GM23248 (cell line): Measurements from ENCODE around the gene CRY2. TPM values are rescaled to one million over a fixed set of nuclear protein-coding genes. Genes with fewer than 3 reads are reported as not detected.

Source experiments
- DNase-seq: peaks from one replicate; pipeline ENCODE4 v3.0.0-alpha.2; 2015
- H2AFZ ChIP-seq: fragments of 200-600 bp; sonication (generic); 2 replicates; pipeline ENCODE4 v1.6.1; 2016; ENCODE audit warnings: antibody characterized with exemption
- H3F3A ChIP-seq: fragments of 200-600 bp; sonication (generic); 2 replicates; pipeline ENCODE4 v1.6.1; 2016; ENCODE audit warnings: mild to moderate bottlenecking, antibody characterized with exemption, mixed run types; ENCODE audit not compliant: insufficient read depth
- H3K27ac ChIP-seq: fragments of 200-600 bp; sonication (generic); 2 replicates; pipeline ENCODE4 v1.5.1; 2016; ENCODE audit warnings: mild to moderate bottlenecking
- H3K27me3 ChIP-seq: fragments of 200-600 bp; sonication (generic); replicated peaks from 2 replicates; pipeline ENCODE4 v1.6.1; 2016; ENCODE audit warnings: mild to moderate bottlenecking; ENCODE audit not compliant: insufficient read depth
- H3K36me3 ChIP-seq: fragments of 200-600 bp; sonication (generic); 2 replicates; pipeline ENCODE4 v1.6.1; 2016; ENCODE audit warnings: low read depth, mild to moderate bottlenecking
- H3K4me1 ChIP-seq: fragments of 200-600 bp; sonication (generic); 2 replicates; pipeline ENCODE4 v1.6.1; 2016; ENCODE audit warnings: mild to moderate bottlenecking; ENCODE audit not compliant: insufficient read depth
- H3K4me2 ChIP-seq: fragments of 200-600 bp; sonication (generic); one replicate; pipeline ENCODE4 v1.6.1; 2016; ENCODE audit warnings: mild to moderate bottlenecking; ENCODE audit not compliant: unreplicated experiment
- H3K4me3 ChIP-seq: fragments of 200-600 bp; sonication (generic); 2 replicates; pipeline ENCODE4 v1.5.1; 2016; ENCODE audit warnings: mild to moderate bottlenecking
- H3K79me2 ChIP-seq: fragments of 200-600 bp; sonication (generic); 2 replicates; pipeline ENCODE4 v1.6.1; 2016; ENCODE audit warnings: mild to moderate bottlenecking; ENCODE audit not compliant: insufficient read depth
- H3K9ac ChIP-seq: fragments of 200-600 bp; sonication (generic); 2 replicates; pipeline ENCODE4 v1.6.1; 2016; ENCODE audit warnings: mild to moderate bottlenecking
- H3K9me2 ChIP-seq: fragments of 200-600 bp; sonication (generic); 2 replicates; pipeline ENCODE4 v1.6.1; 2016; ENCODE audit warnings: mixed run types, mild to moderate bottlenecking, moderate library complexity; ENCODE audit not compliant: insufficient read depth
- H3K9me3 ChIP-seq: fragments of 200-600 bp; sonication (generic); one replicate; pipeline ENCODE4 v1.6.1; 2017; ENCODE audit warnings: low read depth
- H4K20me1 ChIP-seq: fragments of 200-600 bp; sonication (generic); 2 replicates; pipeline ENCODE4 v1.6.0; 2016; ENCODE audit not compliant: insufficient read depth
- EZH2 ChIP-seq: fragments of 200-600 bp; sonication (generic); IDR thresholded peaks from 2 replicates; pipeline ENCODE4 v1.6.1; 2018; ENCODE audit warnings: antibody characterized with exemption, mild to moderate bottlenecking; ENCODE audit not compliant: insufficient read depth, poor library complexity, severe bottlenecking
- EZH2phosphoT487 ChIP-seq: fragments of 200-600 bp; sonication (generic); IDR thresholded peaks from 2 replicates; pipeline ENCODE4 v1.6.1; 2018; ENCODE audit warnings: antibody characterized with exemption, moderate library complexity, mild to moderate bottlenecking, low read depth; ENCODE audit not compliant: insufficient read depth
- WGBS, 2 experiments: methylation state at CpG; one replicate each; pipeline ENCODE4 v1.1.6; 2015 to 2017; ENCODE audit warnings: low lambda C conversion rate in 2 of 2, low coverage in 1 of 2; ENCODE audit errors: missing lambda C conversion rate in 2 of 2; 5-methylcytosine and 5-hydroxymethylcytosine counted together
- in situ Hi-C: fragments of 300-500 bp; cut with MboI; formaldehyde crosslinking; loops from 2 replicates; pipeline ENCODE4 v1.15.0; 2020
- polyA plus RNA-seq: library from polyadenylated mRNA; unstranded; fragments of >200 nt; fragmentation: Nextera tagmentation; extraction: Ambion mirVana; gene quantifications from 2 replicates; pipeline ENCODE4 v1.2.1, GENCODE V29; 2016
- total RNA-seq: library from RNA; depleted of rRNA; stranded (reverse); fragments of >200 nt; shearing (Covaris generic); gene quantifications from 2 replicates; pipeline ENCODE4 v1.2.3, GENCODE V29; 2014

CRY2 gene
- total and polyA plus RNA-seq, 2 experiments from 2014 or later = 7.6 to 10.3 TPM

DNA sequence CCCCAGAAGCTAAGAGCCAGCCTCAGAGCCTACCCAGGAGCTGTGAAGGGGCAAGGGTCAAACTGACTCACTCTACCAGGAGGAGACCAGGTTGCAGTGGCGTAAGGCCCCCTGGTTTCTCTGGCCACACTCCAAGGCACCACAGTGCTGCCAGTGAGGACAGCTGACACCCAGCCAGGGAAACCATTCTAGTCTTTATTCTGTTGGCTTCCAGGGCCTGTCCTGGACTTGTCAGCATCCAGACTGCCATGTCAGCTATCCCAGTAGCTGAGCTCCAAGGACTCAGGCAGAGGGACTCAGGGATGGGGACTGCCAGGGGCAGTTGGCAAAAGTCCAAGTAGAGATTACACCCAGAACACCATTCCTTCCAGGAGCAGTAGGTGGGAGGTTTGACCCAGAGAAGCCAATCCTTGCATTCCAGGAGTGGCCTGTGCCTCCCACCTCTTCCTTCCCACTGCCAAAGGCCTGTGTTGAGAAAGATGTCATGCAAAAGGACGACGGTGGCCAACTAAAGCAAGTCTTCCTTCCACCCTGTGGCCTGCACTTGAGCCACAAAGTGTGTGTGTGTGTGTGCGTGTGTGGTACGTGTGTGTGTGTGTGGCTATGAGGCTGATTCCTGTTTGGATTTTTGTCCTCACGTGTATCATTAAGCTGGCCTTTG, 34.6 kb downstream of the CRY2 start:
- Histone ChIP-seq H3F3A (peaks cover 9% of the 10 kb centered on the region; the same call in 1 of the 2 replicates), H3K4me2 (no peak overlapping the region), H3K79me2 (no peaks in the 10 kb centered on the region), H3K27ac (no peak overlapping the region), H3K9me3 (no peaks in the 10 kb centered on the region), H3K4me3 (no peak overlapping the region), H3K27me3 (no peaks in the 10 kb centered on the region), H3K9ac (no peak overlapping the region), H3K4me1 (peaks cover 10% of the 10 kb centered on the region; the same call in 1 of the 2 replicates), H2AFZ (no peak overlapping the region), H3K9me2 (no peaks in the 10 kb centered on the region), H4K20me1 (no peaks in the 10 kb centered on the region), H3K36me3 (no peaks in the 10 kb centered on the region; the same call in 1 of the 2 replicates)
- WGBS, 2 experiments = 86 to 91% methylated on average over 6 of the region's 6 CpGs
- in situ Hi-C loops = no loop called here
- TF ChIP-seq EZH2 = no peak
- no peak for TF ChIP-seq EZH2phosphoT487
- DNase-seq = no peak

DNA sequence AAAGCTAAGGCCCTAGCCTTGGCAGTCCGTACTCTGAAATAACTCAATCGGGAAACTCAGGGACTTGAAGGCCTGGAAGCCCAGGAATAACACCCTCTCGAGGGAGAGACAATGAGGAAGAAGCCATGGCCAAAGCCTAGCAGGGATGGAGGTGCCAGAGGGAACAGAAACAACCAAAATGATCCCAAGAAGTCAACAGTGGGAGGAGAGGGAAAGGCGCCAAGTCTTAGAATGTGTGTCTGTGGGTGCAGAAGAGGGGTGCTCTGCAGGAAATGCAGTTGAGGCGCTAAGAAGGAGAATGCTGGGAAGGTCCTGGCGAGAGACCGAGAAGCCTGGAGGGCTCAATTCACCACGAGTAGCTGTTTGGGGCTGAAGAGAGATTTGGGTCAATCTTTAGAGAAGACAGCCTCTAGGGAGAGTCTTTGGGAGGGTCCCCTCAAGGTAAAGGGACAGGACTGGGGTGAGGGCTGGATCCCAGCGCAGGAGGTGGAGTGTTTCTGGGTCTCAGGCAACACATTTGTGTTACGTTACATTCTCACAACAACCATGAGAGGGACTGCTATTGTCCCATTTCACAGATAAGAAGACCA, 37.4 kb downstream of the CRY2 start:
- DNase-seq = no peak
- in situ Hi-C loops = no loop called here
- TF ChIP-seq EZH2phosphoT487 (no peak), EZH2 (no peak)
- H3K9ac ChIP-seq = no peak overlapping the region
- no peak overlapping the region for H3K27ac ChIP-seq
- H3K9me2 ChIP-seq = no peaks in the 10 kb centered on the region
- no peak overlapping the region for H3K4me3 ChIP-seq
- H3K9me3 ChIP-seq = no peaks in the 10 kb centered on the region
- H3K4me2 ChIP-seq = no peak overlapping the region
- H3K27me3 ChIP-seq = no peaks in the 10 kb centered on the region
- 0 out of 2 replicates have a peak, but pooled peaks cover 4% of the 10 kb centered on the region for H3F3A ChIP-seq
- H2AFZ ChIP-seq = no peak overlapping the region
- no peaks in the 10 kb centered on the region for H3K36me3 ChIP-seq
- H3K4me1 ChIP-seq = peaks cover 8% of the 10 kb centered on the region; the same call in 1 of the 2 replicates
- no peaks in the 10 kb centered on the region for H3K79me2 ChIP-seq
- WGBS, 2 experiments = 71 to 81% methylated on average over 10 of the region's 10 CpGs
- H4K20me1 ChIP-seq = no peaks in the 10 kb centered on the region

GRCh38 chr11:45885274-45885920, 38.1 kb downstream of the CRY2 start, which contains the start of gene MAPK8IP1:
TSS of gene MAPK8IP1 (plus strand) at chr11:45885651. CDS start at chr11:45885821, 170 bp downstream.
- Histone ChIP-seq H3K4me2 (peak within 1 kb of the TSS; percentile 76), H3F3A (no peaks in the 10 kb centered on the region), H3K79me2 (no peaks in the 10 kb centered on the region), H3K4me1 (0 out of 2 replicates have a peak, but pooled peaks cover 1% of the 10 kb centered on the region), H3K9ac (no peak within 1 kb of the TSS), H3K27ac (no peak within 1 kb of the TSS), H3K27me3 (no peaks in the 10 kb centered on the region), H3K36me3 (no peaks in the 10 kb centered on the region), H3K4me3 (peak within 1 kb of the TSS; percentile 68), H3K9me2 (no peaks in the 10 kb centered on the region), H4K20me1 (no peaks in the 10 kb centered on the region), H2AFZ (peak within 1 kb of the TSS; percentile 39; the same call in 1 of the 2 replicates), H3K9me3 (no peaks in the 10 kb centered on the region)
- no peak for TF ChIP-seq EZH2phosphoT487
- no peak for TF ChIP-seq EZH2
- in situ Hi-C loops = no loop called here
- DNase-seq = peak; percentile 64
- WGBS, 2 experiments = 4 to 6% methylated on average over 31 to 44 of the region's 73 CpGs

- no peaks in the 10 kb centered on the region for H3K79me2 ChIP-seq
- in situ Hi-C loops = no loop called here
- no peak for TF ChIP-seq EZH2phosphoT487
- TF ChIP-seq EZH2 = no peak
- H3K4me2 ChIP-seq = peak overlapping the region; percentile 76
- no peak overlapping the region for H3K9ac ChIP-seq
- H3F3A ChIP-seq = no peaks in the 10 kb centered on the region
- H3K27me3 ChIP-seq = no peaks in the 10 kb centered on the region
- peak overlapping the region; percentile 39; the same call in 1 of the 2 replicates for H2AFZ ChIP-seq
- H3K4me1 ChIP-seq = no peaks in the 10 kb centered on the region
- 16 to 20% methylated on average over 30 to 43 of the region's 43 CpGs for WGBS, 2 experiments
- H4K20me1 ChIP-seq = no peaks in the 10 kb centered on the region
- H3K9me3 ChIP-seq = no peaks in the 10 kb centered on the region
- peak overlapping the region; percentile 68 for H3K4me3 ChIP-seq
- H3K36me3 ChIP-seq = no peaks in the 10 kb centered on the region
- H3K9me2 ChIP-seq = no peaks in the 10 kb centered on the region
- H3K27ac ChIP-seq = no peak overlapping the region
- no peak for DNase-seq
Measured at GRCh38 chr11:45885921-45886721, 38.8 kb downstream of the CRY2 start.
